ENCODE measurements around the gene ACTG1.

- TF ChIP-seq CTCF (IDR thresholded peaks at IDR 0.05): no peak
- TF ChIP-seq POLR2AphosphoS5 (IDR thresholded peaks at IDR 0.05): no peak
These were observed 19.9 kb downstream of the ACTG1 start for GRCh38 chr17:81492706-81493105.
